Astrocyte of the hippocampus (primary cell): ENCODE results near the gene C11orf24.
A peak's percentile ranks its signal among the peaks of the same experiment; 100 is the strongest.

ENCODE experiments used
- DNase-seq: peaks from one replicate; pipeline ENCODE4 v3.0.0; 2011; ENCODE audit warnings: low read depth, low spot score

Gene C11orf24

GRCh38 chr11:68270196-68271022, 1.4 kb downstream of the C11orf24 start:
- DNase-seq, result no peak

GRCh38 chr11:68269414-68270081, 2.2 kb downstream of the C11orf24 start:
- peak; percentile 90 for DNase-seq

GRCh38 chr11:68267881-68268240, 3.9 kb downstream of the C11orf24 start:
- no peak for DNase-seq

- no peak for DNase-seq
These were observed 4.6 kb downstream of the C11orf24 start for GRCh38 chr11:68266936-68267880.

GRCh38 chr11:68266121-68266891, 5.5 kb downstream of the C11orf24 start:
- no peak for DNase-seq

- no peak for DNase-seq
These were observed 6.8 kb downstream of the C11orf24 start for GRCh38 chr11:68264741-68265540.

GRCh38 chr11:68264244-68264643, 7.5 kb downstream of the C11orf24 start:
- DNase-seq, result no peak

GRCh38 chr11:68263444-68264035, 8.2 kb downstream of the C11orf24 start:
- no peak for DNase-seq

- DNase-seq, result no peak
These were observed 9.3 kb downstream of the C11orf24 start for GRCh38 chr11:68262544-68262827.

GRCh38 chr11:68261749-68262543, 9.8 kb downstream of the C11orf24 start:
- no peak for DNase-seq

- no peak for DNase-seq
These were observed 10.8 kb downstream of the C11orf24 start for GRCh38 chr11:68261006-68261405.

GRCh38 chr11:68260484-68260883, 11.3 kb downstream of the C11orf24 start:
- DNase-seq, result no peak

GRCh38 chr11:68259122-68259959, 12.4 kb downstream of the C11orf24 start:
- no peak for DNase-seq

GRCh38 chr11:68258363-68258765, 13.4 kb downstream of the C11orf24 start:
- no peak for DNase-seq

GRCh38 chr11:68257477-68258362, 14.1 kb downstream of the C11orf24 start:
- DNase-seq, result peak; percentile 94

GRCh38 chr11:68256331-68256741, 15.4 kb downstream of the C11orf24 start:
- DNase-seq, result peak; percentile 27

- DNase-seq, result no peak
These were observed 16.2 kb downstream of the C11orf24 start for GRCh38 chr11:68255526-68255925.
